HTERT RPE-1 (cell line): ENCODE data around the gene ANKRD60.

Source experiments
- in situ Hi-C: fragments of 300-500 bp; cut with MboI; formaldehyde crosslinking; loops from 4 replicates; pipeline ENCODE4 v1.14.3; 2020; ENCODE audit warnings: low sequenced_read_pairs

Gene ANKRD60

DNA sequence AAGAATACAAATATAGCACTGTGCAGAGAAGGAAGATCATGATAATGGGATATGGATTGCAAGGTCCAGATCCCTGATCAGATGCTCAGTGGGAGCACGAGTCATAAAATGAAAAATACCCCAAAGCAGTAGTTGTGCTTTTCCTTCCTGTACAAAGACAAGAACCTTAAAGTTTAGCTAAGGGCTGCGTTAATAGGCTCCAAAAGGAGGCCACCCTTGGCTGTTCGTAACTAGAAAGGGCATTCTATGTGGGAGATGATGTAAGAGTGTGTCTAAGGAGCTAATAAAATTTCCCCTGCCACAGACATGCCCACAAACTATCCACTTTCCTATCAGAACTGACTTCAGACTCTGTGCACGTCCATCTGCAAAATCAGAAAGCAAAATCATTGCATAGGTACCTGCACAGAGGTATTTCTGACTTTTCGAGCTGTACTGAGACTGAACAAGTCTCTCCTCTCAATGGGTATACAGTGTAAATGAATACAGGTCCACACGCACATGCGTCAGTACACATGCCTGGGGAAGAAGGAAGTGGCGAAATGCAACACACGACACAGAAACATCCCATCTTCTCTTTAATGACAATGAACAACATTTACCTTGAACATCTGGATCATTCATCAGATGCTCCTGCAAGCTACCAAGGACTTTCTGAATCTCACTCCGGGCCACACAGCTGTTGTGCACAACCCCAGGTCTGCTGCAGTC, 16.9 kb upstream of the ANKRD60 start:
- in situ Hi-C loops: no loop called here

DNA sequence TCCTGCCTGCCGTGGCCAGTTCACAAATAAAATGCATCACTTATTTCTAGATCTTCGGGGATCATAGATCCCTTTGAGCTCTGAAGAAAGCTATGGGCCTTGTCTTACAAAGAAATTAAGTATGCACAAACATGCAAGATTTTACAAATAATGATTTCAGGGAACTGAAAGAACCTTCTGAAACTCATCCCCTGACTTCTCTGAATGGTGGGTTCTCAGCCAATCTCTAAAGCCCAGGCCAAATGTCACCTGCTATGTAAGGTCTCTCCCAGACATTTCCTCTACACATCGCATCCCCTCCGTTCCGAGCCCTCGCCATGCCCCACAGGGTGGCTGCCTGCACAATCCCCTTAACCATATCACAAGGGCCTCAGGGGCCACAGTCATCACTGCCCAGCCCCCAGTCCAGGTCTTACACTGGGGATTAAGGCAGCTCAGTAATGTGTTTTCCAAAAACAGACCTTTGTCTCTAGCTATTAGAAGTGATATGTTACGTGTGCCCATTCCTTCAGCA, 16.1 kb upstream of the ANKRD60 start:
- in situ Hi-C loops: no loop called here

DNA sequence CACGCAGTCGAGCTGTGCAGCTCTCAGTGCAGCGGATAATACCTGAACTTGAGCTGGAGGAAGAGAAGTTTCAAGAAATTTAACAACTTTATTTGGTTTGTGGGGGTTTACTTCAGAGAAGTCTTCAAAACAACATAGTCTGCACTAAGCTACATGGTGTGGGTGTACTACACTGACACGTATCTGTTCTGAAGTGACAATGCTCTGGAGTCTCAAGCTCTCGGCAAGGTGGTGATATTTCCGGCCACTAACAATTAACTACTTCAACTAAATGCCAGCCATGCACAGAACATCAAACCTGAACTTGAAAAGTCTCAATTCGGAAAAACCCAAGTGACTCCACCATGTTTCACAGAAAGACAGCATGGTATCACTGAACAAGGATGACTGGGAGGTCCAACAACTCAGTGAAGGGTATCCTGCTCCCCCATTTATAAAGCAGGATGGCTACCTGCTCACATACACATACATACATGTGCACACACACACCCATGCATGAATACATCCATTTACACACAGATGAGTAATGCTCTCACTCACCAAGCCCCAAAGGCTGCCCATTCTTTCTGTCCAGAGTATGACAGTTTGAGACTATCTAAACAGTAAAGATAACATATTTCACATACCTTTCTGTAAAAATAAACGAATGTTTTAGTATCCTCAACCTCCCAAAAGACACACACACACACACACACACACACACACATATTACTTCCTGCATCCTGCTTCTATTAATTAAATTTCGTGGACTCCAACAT, 15.4 kb upstream of the ANKRD60 start:
- in situ Hi-C loops: no loop called here

DNA sequence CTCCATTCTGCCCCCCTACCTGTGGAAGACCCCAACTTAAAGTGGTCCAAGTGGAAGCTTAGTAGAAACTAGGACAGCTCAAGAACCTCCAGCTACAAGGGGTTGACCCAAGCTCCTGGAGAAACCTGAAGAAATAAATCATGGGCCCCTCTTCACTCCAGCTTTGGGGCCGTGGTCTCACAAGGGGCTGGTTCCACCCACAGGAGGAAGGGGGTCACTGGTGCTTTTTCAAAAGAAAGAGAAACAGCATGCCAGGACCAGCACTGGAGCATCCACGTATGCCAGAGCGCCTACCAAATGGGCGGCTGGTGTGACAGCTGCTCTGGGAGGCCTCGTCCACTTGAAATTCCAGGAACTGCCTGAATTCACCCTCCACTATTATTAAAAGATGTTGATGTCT, 14.4 kb upstream of the ANKRD60 start:
- in situ Hi-C loops: no loop called here

DNA sequence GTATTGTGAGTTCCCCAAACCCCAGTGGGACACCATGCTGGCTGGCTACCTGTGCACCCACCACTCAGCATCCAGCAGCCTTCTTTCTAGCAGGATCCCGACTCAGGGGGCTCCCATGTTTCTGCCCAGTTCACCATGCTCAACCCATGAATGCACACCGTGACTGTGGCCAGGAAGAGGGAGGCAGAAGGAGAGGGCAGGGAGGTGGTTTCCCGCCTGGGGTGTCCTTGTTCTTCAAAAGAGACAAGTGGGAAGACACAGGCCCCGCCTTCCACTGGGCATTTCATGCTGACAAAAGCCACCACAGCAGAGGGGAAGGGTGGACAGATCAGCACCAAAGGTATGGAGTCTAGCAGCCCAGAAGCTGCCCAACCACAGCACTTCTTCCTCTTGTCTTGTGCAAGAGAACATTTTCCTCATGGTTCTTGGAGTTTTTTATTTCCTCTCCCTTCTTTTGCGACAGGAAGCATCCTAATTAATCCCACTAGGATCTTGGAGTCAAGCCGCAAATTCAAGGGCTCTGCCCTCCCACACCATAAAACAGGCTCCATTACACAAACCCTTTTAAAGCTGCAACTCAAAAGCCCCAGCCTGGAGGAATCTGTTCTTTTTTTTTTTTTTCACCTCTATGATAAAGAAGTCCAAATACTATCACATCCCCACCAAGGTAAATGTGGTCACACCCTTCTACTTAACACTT, 13.5 kb upstream of the ANKRD60 start:
- in situ Hi-C loops: no loop called here

DNA sequence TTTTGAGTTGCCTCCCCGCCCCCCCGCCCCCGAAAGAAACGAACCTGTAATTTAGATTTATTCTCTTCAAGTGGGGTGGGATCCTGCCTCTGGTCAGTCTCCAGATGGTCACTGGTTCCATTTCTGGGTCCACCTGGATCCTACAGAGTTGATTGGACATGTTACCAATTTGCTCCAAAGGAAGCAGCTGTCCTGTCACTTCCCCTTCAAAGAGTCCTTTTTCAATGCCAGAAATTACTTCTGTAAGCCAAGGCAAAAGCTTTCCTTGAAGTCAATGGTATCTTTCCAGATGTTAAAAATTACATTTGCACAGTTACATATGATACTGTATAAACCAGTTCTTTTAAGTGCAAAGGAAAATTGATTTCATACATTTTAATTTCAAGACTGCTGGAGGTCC, 12.0 kb upstream of the ANKRD60 start:
- in situ Hi-C loops: no loop called here

DNA sequence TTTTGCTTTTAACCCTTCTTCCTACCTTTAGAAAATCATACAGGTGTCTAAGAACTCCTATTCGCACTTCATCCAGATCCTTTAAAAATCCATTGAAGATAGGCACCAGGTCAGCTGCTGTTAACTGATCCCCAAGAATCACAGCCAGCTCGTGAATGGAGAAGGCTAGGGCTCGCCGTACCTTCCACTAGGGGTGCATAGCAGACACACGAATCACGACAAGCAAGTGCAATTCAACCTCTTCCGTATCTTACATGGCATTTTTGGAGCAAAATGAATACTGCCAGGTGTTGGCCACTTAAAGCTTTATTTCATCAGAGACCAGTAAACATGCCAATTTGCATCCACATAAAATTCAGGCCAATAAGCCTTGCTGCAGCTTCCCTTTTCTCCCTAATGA, 10.8 kb upstream of the ANKRD60 start:
- in situ Hi-C loops: no loop called here

DNA sequence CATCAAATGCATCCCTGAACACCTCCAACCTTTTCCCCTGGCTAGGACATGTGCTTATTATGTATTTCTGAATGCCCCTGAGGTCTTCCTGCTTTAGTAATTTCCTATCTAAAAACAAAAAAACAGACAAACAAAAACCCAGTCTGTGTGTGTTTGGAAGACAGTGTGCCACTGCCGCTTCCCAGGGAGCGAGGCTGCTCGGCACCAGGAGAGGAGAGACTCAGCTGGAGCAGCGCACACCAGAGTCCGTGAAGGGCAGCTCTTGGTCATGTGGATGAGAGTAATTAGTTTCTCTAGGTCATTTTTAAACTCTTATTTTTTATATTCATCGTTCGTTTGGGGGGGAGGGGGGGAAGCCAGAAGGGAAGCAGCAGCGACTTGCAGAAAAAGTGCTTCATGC, 10.0 kb upstream of the ANKRD60 start:
- in situ Hi-C loops: no loop called here

DNA sequence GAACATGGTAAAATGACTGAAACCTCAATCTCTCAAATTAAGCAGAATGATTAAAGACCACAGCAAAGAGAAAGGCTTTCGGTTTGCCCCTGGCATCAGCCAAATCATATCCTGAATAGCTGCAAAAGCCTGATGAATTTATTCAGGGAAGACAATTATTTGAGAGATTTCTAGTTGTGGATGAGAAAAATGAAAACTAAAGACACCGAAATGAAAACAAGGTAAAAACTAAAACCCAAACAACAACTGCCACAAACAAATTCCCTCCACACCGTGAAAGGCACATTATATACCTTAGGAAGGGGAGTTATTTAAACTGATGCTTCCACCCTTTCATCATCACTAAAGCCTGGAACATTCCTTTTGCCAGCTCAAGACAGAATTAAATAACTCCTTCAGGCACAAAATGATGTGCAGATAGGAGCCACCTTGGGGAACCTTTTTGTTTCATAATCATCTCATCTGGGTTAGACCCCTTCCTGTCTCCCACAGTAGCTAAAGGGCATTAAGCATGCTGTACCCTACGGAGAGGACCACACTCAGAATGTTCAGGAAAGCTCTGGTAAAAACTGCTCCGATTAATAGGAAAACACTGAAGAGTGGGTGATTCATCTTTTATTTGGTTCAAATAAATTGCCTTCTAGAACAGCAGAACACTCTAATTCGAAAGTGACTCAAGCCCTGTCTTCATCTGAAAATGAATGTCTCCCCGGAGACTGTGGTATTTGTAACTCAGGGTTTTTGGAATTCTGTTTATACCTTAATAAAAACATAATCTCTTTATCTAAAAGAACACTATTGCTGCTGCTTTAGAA, 9.1 kb upstream of the ANKRD60 start:
- in situ Hi-C loops: no loop called here

DNA sequence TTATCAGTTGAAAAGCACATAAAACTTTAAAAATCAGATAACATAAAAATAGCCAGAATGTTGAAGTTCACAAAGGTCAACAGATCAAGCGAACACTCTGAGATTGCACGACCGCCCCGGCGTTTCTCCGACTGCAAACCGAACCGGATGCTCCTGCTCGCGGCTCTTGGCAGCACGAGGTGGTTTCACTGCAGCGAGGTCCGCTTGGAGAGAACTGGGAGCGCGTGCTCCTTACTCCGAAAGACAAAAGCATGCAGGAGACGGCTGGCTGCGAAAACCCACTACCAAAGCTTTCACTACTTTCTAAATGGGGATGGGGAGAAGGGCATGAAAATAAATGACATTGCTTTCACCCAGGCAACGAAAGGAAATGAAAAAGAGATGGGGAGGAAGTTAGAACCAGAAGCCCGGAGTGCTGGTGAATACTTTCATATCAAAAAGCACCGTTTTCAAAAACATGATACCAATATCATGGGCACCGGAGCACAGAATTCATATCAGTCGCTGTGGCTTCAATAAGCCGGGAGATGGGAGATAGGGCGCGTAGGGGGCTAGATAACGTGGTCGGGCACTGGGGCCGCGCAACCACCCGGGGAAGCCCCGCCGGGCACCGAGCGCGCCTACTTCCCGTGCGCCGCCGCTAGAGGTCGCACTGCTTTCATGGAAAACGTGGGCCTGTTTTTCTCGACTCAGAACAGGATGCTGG, 8.3 kb upstream of the ANKRD60 start:
- in situ Hi-C loops: no loop called here

DNA sequence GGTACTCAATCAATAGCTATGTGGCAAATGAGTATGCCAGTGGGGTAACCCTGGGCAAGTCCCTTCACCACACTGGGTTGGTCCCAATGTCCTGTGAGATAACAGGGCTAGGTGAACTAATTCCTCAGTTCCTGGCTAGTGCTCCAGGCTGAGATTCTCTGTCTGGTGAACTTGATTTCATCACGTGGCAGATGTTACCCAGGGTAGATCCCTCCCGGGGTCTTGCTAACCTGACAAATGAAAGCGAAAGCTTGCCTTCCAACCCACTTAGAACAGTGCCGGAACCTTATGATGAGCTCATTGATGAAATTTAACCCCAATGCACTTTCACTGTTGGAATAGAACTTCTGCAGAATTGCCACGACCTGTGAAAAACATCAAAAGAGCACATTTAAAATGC, 6.6 kb upstream of the ANKRD60 start:
- in situ Hi-C loops: no loop called here

DNA sequence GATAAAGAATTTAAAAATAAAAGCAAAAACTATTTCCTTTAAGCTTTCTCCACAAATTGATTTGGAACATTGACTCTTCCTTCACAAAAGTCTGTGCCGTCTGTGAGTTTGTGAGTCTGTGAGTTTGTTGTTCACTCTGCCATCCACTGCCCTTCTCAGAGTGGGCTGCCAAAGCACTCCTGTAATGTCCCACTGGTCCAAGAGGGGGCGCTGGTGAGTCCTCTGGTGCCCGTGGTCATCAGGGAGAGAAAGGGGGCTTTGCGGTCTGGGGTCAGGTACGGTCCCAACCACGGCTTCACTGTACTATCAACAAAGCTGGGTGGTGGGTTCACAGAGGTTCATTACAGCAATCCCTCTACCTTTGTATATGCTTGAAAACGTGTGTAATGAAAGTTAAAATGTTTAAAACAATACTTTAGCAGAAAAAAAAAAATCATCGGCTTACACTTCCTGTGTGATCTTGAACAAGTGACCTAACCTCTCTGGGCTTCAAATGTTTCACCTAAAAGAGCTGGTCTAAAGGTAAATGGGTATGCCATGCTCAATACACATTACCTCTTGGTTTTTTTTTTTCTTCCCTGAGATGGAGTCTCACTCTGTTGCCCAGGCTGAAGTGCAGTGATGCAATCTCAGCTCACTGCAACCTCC, 5.6 kb upstream of the ANKRD60 start:
- in situ Hi-C loops: no loop called here

DNA sequence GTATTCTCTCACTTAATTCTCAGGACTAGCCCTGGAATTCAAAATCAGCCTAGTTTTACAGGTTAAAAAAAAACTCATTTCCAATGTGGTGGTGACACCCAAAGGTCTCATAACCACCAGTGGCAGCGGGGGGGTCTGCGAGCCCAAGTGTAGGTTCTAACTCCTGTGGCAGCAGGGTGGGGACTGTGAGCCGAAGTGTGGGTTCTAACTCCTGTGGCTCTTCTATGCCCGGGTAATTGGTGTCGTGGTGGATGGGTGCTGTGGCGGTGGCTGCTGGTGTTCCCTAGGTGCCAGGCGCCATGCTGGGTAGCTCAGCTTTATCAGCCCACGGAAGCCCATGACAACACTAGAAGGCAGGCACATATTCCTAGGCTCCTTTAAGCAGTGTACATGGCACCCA, 4.9 kb upstream of the ANKRD60 start:
- in situ Hi-C loops: no loop called here

DNA sequence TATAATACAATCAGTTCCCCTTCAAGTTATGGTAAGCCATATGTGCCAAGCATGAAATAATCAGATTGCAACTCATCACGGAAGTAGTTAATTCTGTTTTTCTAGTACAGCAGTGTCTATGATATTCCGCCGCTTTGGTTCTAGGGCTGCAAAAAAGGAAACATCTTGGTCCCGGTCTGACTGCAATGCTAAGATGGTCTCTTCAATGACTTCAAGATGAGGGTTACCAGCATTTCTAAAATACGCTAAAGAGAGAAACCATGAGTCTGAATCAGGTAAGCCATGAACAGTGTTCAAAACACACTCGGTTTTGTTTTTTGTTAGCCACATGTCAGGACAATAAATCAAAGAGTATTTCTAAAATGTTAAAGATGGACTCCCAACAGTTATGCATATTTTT, 3.2 kb upstream of the ANKRD60 start:
- in situ Hi-C loops: no loop called here

DNA sequence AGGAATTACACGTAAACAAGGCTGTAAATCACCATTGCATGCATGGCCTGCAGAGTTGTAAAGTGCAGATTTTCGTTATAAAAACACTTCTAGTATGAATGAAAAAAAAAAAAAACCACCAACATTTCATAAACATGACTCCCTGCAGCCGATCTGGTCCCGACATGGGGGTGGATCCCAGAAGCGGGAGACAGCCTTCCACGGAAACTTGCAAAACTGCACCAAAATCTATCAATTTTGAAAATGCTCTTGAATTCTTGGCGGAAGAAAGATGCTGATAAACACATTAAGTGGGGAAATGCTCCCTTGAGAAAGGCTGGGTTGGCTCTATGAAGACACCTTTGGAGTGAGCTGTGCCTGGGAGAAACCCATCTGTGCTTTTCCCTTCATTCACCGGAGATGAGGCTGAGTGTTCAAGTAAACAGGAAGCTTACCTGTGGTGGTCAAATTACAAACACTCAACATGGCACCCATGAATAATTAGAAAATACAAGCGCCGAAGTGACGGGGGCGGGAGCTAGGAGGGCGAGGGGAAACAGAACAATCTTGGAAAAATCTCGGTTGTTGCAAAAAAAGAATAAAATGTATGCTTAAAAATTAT, 845 bp upstream of the ANKRD60 start:
- in situ Hi-C loops: no loop called here

DNA sequence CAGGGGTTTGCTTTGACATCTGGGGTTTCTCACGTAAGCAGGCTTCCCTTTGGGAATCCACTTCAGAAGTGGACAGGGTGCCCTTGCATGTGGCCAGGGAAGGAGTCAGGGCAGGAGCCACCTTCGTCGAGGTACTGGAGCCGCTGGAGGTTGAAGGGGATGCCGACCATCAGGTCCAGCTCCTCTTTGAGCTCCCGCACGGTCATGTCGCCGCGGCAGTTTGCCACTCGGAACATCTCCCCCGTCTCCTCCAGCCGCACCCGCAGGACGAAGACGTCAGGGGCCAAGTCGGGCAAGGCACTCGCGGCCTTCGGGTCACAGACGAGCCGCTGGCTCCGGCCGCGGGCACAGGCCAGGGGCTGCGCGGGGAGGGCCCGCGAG, 360 bp downstream of the ANKRD60 start:
- in situ Hi-C loops: no loop called here

DNA sequence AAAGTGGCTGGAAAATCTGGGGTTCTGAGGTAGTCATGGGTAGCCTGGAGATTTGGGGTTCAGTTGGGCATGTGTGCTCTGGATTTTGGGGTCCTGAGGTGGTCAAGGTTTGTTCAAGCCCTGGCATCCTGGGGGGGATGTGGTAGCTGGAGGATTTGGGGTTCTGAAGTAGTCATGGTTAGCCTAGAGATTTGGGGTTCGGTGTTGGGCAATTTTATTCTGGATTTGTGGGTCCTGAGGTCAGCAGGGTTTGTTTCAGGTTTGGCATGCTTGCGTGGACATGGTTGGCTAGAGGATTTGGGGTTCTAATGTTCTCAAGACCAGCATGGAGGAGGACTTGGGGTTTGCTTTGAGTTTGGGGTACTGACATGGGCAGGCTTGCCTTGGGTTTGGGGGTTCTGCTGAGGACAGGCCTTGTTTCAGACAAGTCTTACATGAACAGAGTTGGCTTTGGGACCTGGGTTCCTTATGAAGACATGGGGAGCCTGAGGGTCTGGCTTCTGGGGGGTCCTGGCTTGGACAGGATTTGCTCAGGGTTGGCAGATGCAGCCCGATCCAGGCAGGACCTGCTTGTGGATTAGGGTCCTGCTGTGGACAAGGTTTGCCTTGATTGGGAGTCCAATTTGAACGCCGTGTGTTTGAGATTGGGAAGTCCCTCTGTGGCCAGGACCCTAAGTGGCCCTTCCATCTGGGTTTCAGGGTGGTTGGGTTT, 906 bp downstream of the ANKRD60 start:
- in situ Hi-C loops: no loop called here

DNA sequence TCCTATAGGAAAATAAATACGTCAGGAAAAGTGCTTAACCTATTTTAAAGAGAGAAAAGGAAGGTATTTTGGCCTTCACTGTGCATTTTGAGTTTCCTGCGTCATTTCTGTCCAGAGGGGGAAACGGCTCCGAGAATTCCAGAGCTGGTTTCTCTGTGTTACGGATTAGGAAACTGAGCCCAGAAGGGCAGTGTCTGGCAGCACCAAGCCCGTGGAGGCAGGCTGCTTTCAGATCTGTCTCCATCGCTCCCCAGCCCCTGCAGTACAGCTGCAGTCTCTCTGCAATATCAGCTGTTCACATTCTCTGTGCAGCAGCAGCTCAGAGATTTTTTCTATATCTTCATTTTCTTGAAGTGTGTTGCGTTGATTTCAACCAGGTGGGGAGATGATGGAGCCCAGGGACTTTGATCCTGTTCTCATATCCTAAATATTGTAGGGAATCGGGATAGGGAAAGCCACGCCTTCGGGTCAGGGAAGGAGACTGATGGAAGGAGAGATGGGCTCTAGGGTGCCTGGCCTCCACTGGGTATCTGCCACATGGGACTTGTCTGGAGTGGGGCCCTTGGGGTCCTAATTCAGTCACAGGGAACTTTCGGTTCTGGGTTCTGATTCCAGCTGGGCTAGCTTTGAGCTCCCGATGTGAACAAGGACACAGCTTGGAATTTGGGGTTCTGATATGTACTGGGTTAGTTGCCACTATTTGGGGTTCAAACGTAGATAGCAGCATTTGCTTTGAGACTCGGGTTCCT, 2.8 kb downstream of the ANKRD60 start:
- in situ Hi-C loops: no loop called here
